Muscle layer of duodenum (tissue), 2 donors: ENCODE data around the gene PUDP.
"Not testable (repeated sequence)": the region's sequence is repeated elsewhere in the genome, so short reads cannot be mapped to it uniquely, and the experiment has no call there.

Experiments used
- H3K27ac ChIP-seq: one replicate; pipeline ENCODE4 v1.7.0; 2013; ENCODE audit warnings: mild to moderate bottlenecking, low read length
- H3K27me3 ChIP-seq: one replicate; pipeline ENCODE4 v1.7.0; 2013; ENCODE audit warnings: low read depth, mild to moderate bottlenecking, control low read depth, low read length
- H3K36me3 ChIP-seq, 2 donors: one replicate each; pipeline ENCODE4 v1.7.0; 2013; ENCODE audit warnings: low read length in 2 of 2, control low read depth in 1 of 2, mild to moderate bottlenecking in 1 of 2; ENCODE audit not compliant: insufficient read depth in 2 of 2, control insufficient read depth in 1 of 2
- H3K4me1 ChIP-seq, 2 donors: one replicate each; pipeline ENCODE4 v1.7.0; 2013; ENCODE audit warnings: low read length in 2 of 2, mild to moderate bottlenecking in 2 of 2, control low read depth in 1 of 2, moderate library complexity in 1 of 2; ENCODE audit not compliant: insufficient read depth in 2 of 2, control insufficient read depth in 1 of 2
- H3K4me3 ChIP-seq, 2 donors: one replicate each; pipeline ENCODE4 v1.7.0; 2013; ENCODE audit warnings: low read length in 2 of 2, low read depth in 1 of 2, mild to moderate bottlenecking in 1 of 2
- H3K9me3 ChIP-seq, 2 donors: one replicate each; pipeline ENCODE4 v1.7.0; 2013; ENCODE audit warnings: low read length in 2 of 2, control low read depth in 1 of 2, mild to moderate bottlenecking in 1 of 2; ENCODE audit not compliant: control insufficient read depth in 1 of 2
- donor health status: healthy.

The PUDP gene

GRCh38 chrX:7052541-7052940 is 95.4 kb downstream of the PUDP start:
- Histone ChIP-seq H3K4me1 (no peaks in the 10 kb centered on the region), H3K4me3 (no peak overlapping the region), H3K36me3 (peaks cover 0 to 4% of the 10 kb centered on the region in 2 donors), H3K27ac (no peak overlapping the region), H3K27me3 (no peaks in the 10 kb centered on the region), H3K9me3 (no peaks in the 10 kb centered on the region)

- H3K4me3 ChIP-seq = no peak overlapping the region
These were observed 97.7 kb downstream of the PUDP start for GRCh38 chrX:7050271-7050670.

GRCh38 chrX:7047951-7048350 is 100.0 kb downstream of the PUDP start:
- Histone ChIP-seq H3K4me3 (no peak overlapping the region), H3K36me3 (peaks cover 0 to 4% of the 10 kb centered on the region in 2 donors), H3K27me3 (no peaks in the 10 kb centered on the region), H3K9me3 (no peaks in the 10 kb centered on the region), H3K27ac (no peak overlapping the region), H3K4me1 (no peaks in the 10 kb centered on the region)

More at GRCh38 chrX:7050271-7050670, 97.7 kb downstream of the PUDP start:
- Histone ChIP-seq H3K9me3 (no peaks in the 10 kb centered on the region), H3K27ac (no peak overlapping the region), H3K27me3 (no peaks in the 10 kb centered on the region), H3K4me1 (no peaks in the 10 kb centered on the region), H3K36me3 (peaks cover 0 to 4% of the 10 kb centered on the region in 2 donors)

- H3K27me3 ChIP-seq = no peaks in the 10 kb centered on the region
- no peak overlapping the region for H3K27ac ChIP-seq
- no peaks in the 10 kb centered on the region for H3K4me1 ChIP-seq
- H3K9me3 ChIP-seq = no peaks in the 10 kb centered on the region
- H3K4me3 ChIP-seq = no peak overlapping the region
- H3K36me3 ChIP-seq = peaks cover 0 to 4% of the 10 kb centered on the region in 2 donors
These were observed 102.6 kb downstream of the PUDP start for GRCh38 chrX:7045238-7045955.

- H3K27me3 ChIP-seq, H3K4me1 ChIP-seq, H3K9me3 ChIP-seq: not testable (repeated sequence)
These were observed 104.0 kb downstream of the PUDP start for GRCh38 chrX:7043796-7044433.

GRCh38 chrX:7028246-7028645 is 119.7 kb downstream of the PUDP start:
- H3K4me1 ChIP-seq = no peaks in the 10 kb centered on the region
- H3K9me3 ChIP-seq = no peaks in the 10 kb centered on the region
- H3K27me3 ChIP-seq = no peaks in the 10 kb centered on the region
- no peaks in the 10 kb centered on the region for H3K36me3 ChIP-seq
- no peak overlapping the region for H3K4me3 ChIP-seq
- H3K27ac ChIP-seq = no peak overlapping the region

More at GRCh38 chrX:7043796-7044433, 104.0 kb downstream of the PUDP start:
- not testable (repeated sequence) for H3K27ac ChIP-seq, H3K4me3 ChIP-seq, H3K36me3 ChIP-seq

- Histone ChIP-seq H3K4me3 (no peak overlapping the region), H3K27ac (no peak overlapping the region), H3K9me3 (no peaks in the 10 kb centered on the region), H3K36me3 (no peaks in the 10 kb centered on the region), H3K27me3 (no peaks in the 10 kb centered on the region), H3K4me1 (no peaks in the 10 kb centered on the region)
These were observed 120.9 kb downstream of the PUDP start for GRCh38 chrX:7027071-7027470.

- not testable (repeated sequence) for H3K4me3 ChIP-seq, H3K9me3 ChIP-seq, H3K27me3 ChIP-seq, H3K4me1 ChIP-seq, H3K27ac ChIP-seq, H3K36me3 ChIP-seq
These were observed 121.6 kb downstream of the PUDP start for GRCh38 chrX:7026365-7026764.

- Histone ChIP-seq H3K4me3 (no peak overlapping the region), H3K4me1 (no peaks in the 10 kb centered on the region), H3K27me3 (no peaks in the 10 kb centered on the region), H3K36me3 (no peaks in the 10 kb centered on the region), H3K9me3 (no peaks in the 10 kb centered on the region), H3K27ac (no peak overlapping the region)
These were observed 122.5 kb downstream of the PUDP start for GRCh38 chrX:7025471-7025870.

- no peaks in the 10 kb centered on the region for H3K27me3 ChIP-seq
- no peaks in the 10 kb centered on the region for H3K9me3 ChIP-seq
These were observed 123.1 kb downstream of the PUDP start for GRCh38 chrX:7024850-7025249.

GRCh38 chrX:7022996-7023395 is 125.0 kb downstream of the PUDP start:
- not testable (repeated sequence) for H3K9me3 ChIP-seq, H3K36me3 ChIP-seq, H3K4me3 ChIP-seq, H3K27me3 ChIP-seq, H3K27ac ChIP-seq, H3K4me1 ChIP-seq

More at GRCh38 chrX:7024850-7025249, 123.1 kb downstream of the PUDP start:
- H3K4me3 ChIP-seq = no peak overlapping the region
- no peaks in the 10 kb centered on the region for H3K36me3 ChIP-seq
- no peak overlapping the region for H3K27ac ChIP-seq
- no peaks in the 10 kb centered on the region for H3K4me1 ChIP-seq

GRCh38 chrX:7021991-7022390 is 126.0 kb downstream of the PUDP start:
- H3K27me3 ChIP-seq = no peaks in the 10 kb centered on the region
- H3K36me3 ChIP-seq = no peaks in the 10 kb centered on the region
- no peak overlapping the region for H3K27ac ChIP-seq
- no peaks in the 10 kb centered on the region for H3K9me3 ChIP-seq
- no peak overlapping the region for H3K4me3 ChIP-seq
- H3K4me1 ChIP-seq = no peaks in the 10 kb centered on the region
